ENCODE data around the gene KIF26B. TPM values are rescaled to one million over a fixed set of nuclear protein-coding genes. Genes with fewer than 3 reads are reported as not detected.

The KIF26B gene
- total RNA-seq, 2 experiments from 2014 or later = not detected

DNA sequence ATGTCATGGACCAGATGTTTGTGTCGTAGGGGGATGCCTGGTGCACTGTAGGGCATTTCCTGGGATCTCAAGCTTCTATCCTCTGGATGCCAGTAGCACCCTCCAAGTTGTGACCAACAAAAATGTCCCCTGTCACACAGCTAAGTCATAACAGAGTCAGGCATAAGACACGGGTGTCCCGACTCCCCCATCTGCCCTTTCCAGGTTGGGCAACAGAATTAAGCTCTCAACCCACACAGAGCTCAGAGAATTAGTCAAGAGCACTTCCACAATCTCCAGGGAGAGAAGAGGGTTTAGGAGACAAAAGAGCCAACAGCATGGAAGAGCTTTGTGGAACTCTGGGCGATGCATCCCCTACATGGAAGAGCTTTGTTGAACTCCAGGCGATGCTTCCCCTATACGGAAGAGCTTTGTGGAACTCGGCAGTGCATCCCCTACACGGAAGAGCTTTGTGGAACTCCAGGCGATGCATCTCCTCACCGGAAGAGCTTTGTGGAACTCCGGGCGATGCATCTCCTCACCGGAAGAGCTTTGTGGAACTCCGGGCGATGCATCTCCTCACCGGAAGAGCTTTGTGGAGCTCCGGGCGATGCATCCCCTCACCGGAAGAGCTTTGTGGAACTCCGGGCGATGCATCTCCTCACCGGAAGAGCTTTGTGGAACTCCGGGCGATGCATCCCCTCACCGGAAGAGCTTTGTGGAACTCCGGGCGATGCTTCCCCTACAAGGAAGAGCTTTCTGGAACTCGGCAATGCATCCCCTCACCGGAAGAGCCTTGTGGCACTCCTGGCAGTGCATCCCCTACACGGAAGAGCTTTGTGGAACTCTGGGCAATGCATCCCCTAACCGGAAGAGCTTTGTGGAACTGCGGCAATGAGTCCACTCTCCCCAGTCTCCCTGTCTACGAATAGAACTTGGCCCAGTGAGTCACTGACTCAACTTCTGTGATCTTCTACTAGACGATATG, 422.7 kb downstream of the KIF26B start:
- no peak for DNase-seq
- no peak overlapping the region for H3K4me3 Mint-ChIP-seq
- H3K36me3 Mint-ChIP-seq (ENCODE audit: low read depth) = no peaks in the 10 kb centered on the region
- H3K9me3 Mint-ChIP-seq = no peaks in the 10 kb centered on the region
- ChIA-PET POLR2A (no interaction called here), CTCF (interaction anchor here (1.0 to 2.1 kb wide), 2 partner anchors 9 to 10 kb away, joined by 5 to 6 read pairs; no protein-coding TSS in a partner anchor)
- no peak overlapping the region for H3K27ac Mint-ChIP-seq
- H3K4me1 Mint-ChIP-seq = no peaks in the 10 kb centered on the region
- H3K27me3 Mint-ChIP-seq = no peaks in the 10 kb centered on the region

DNA sequence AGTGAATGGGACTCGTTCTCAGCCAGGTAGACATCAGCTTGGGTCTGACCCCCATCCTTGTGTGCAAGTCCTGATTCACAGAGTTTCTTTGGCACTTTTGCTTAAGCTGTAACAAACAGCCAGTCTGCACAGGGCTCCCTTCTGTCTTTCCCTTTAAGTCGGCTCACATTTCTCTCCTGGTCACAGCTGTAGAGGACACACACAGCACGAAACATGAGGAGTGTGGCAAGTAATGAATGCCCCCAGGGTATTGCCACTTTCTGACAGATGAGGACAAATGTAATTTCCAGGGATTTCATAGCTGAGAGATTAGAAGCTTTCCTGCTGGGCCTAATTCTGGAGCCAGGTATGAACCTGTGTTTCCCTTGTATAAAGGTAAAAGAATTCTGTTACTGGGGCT, 423.5 kb downstream of the KIF26B start:
- H3K36me3 Mint-ChIP-seq (ENCODE audit: low read depth) = no peaks in the 10 kb centered on the region
- no peak overlapping the region for H3K4me3 Mint-ChIP-seq
- H3K27ac Mint-ChIP-seq = no peak overlapping the region
- CTCF ChIA-PET = interaction anchor here (2.1 kb wide), 1 partner anchor 9 kb away, joined by 5 read pairs; no protein-coding TSS in a partner anchor
- no peaks in the 10 kb centered on the region for H3K9me3 Mint-ChIP-seq
- H3K27me3 Mint-ChIP-seq = no peaks in the 10 kb centered on the region
- POLR2A ChIA-PET = no interaction called here
- no peak for DNase-seq
- no peaks in the 10 kb centered on the region for H3K4me1 Mint-ChIP-seq

GRCh38 chr1:245578771-245579170, 424.0 kb downstream of the KIF26B start:
- no peak for DNase-seq
- POLR2A ChIA-PET = no interaction called here
- Mint-ChIP-seq H3K27me3 (no peaks in the 10 kb centered on the region), H3K4me3 (no peak overlapping the region), H3K36me3 (ENCODE audit: low read depth) (no peaks in the 10 kb centered on the region), H3K9me3 (no peaks in the 10 kb centered on the region), H3K4me1 (no peaks in the 10 kb centered on the region), H3K27ac (no peak overlapping the region)
- CTCF ChIA-PET = interaction anchor here (2.1 kb wide), 1 partner anchor 9 kb away, joined by 5 read pairs; no protein-coding TSS in a partner anchor

GRCh38 chr1:245579881-245580280, 425.1 kb downstream of the KIF26B start:
- Mint-ChIP-seq H3K4me1 (no peaks in the 10 kb centered on the region), H3K36me3 (ENCODE audit: low read depth) (no peaks in the 10 kb centered on the region), H3K27me3 (no peaks in the 10 kb centered on the region), H3K4me3 (no peak overlapping the region), H3K27ac (no peak overlapping the region), H3K9me3 (no peaks in the 10 kb centered on the region)
- CTCF ChIA-PET = no interaction called here
- POLR2A ChIA-PET = no interaction called here
- DNase-seq = no peak

GRCh38 chr1:245580651-245581050, 425.9 kb downstream of the KIF26B start:
- H3K9me3 Mint-ChIP-seq = no peaks in the 10 kb centered on the region
- H3K27me3 Mint-ChIP-seq = no peaks in the 10 kb centered on the region
- H3K4me1 Mint-ChIP-seq = no peaks in the 10 kb centered on the region
- ChIA-PET CTCF (no interaction called here), POLR2A (no interaction called here)
- H3K36me3 Mint-ChIP-seq (ENCODE audit: low read depth) = no peaks in the 10 kb centered on the region
- no peak for DNase-seq
- H3K4me3 Mint-ChIP-seq = no peak overlapping the region
- no peak overlapping the region for H3K27ac Mint-ChIP-seq

DNA sequence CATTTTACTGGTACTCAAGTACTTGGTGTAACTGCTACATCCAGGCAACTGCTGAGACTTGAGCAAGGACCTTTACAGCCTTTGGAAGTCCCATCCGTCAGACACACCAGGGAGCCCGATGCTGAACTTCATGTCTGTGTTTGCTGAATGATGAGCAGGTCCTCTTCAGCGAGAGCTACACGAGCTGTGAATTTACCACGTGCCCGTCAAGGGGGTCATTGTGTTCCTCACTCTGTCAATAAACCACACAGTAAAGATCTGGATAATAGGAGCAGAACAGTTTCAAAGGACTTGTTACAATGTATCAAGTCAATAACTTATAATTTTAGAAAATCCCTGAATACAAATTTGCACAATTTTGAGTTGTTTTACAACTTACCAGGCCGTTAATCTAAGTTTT, 427.2 kb downstream of the KIF26B start:
- no peaks in the 10 kb centered on the region for H3K9me3 Mint-ChIP-seq
- no peaks in the 10 kb centered on the region for H3K4me1 Mint-ChIP-seq
- H3K4me3 Mint-ChIP-seq = no peak overlapping the region
- no peaks in the 10 kb centered on the region for H3K27me3 Mint-ChIP-seq
- no peak overlapping the region for H3K27ac Mint-ChIP-seq
- DNase-seq = no peak
- no peaks in the 10 kb centered on the region for H3K36me3 Mint-ChIP-seq (ENCODE audit: low read depth)
- POLR2A ChIA-PET = no interaction called here
- CTCF ChIA-PET = no interaction called here

DNA sequence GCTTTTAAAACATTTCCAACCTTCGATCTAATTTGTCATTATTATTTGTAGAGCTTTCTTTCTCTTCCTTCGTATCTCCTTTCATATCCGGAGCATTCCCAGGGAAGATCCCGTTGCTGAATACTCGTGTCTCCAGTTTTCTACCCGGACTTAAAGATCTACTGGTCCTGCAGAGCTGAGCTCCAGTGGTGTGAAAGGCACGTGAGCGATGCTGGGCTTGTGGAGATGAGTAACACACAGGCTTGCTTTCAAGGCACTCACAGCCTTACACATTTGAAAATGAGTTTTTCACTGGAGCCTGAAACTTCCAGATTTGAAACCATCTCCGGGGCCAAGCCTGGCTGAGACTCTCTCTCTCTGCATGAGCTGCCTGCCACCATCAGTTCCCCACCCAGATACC, 428.3 kb downstream of the KIF26B start:
- ChIA-PET POLR2A (no interaction called here), CTCF (no interaction called here)
- DNase-seq = no peak
- H3K4me3 Mint-ChIP-seq = no peak overlapping the region
- no peaks in the 10 kb centered on the region for H3K9me3 Mint-ChIP-seq
- H3K36me3 Mint-ChIP-seq (ENCODE audit: low read depth) = no peaks in the 10 kb centered on the region
- H3K4me1 Mint-ChIP-seq = no peaks in the 10 kb centered on the region
- H3K27ac Mint-ChIP-seq = no peak overlapping the region
- no peaks in the 10 kb centered on the region for H3K27me3 Mint-ChIP-seq

DNA sequence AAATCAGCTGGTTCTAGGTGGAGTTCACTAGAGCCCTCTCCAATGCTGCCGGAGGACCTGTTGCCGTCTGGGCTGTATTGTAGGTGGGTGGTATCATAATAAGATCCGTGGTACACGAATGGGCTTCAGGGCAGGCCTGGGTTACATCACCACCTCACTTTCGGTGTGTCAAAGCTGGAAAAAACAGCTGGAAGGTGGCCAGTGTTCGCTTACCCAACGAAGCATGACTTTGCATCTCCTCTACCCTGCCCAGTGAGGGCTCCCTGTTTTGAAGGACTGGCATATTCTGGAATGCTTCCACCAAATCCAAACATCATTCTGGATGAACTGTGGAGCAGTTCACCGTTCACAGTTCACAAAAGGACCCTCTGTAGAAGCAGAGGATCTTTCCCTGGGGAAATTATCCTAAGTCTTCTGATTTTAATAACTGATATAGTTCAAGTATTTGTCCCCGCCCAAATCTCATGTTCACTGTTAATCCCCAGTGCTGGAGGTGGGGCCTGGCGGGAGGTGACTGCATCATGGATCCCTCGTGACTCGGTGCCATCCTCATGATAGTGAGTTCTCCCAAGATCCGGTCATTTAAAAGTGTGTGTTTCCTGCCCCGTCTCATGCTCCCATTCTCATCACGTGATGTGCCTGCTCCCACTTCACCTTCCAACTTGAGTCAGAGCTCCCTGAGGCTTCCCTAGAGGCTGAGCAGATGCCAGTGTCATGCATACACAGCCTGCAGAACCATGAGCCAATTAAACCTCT, 429.0 kb downstream of the KIF26B start:
- DNase-seq = no peak
- Mint-ChIP-seq H3K4me3 (no peak overlapping the region), H3K4me1 (no peaks in the 10 kb centered on the region), H3K36me3 (ENCODE audit: low read depth) (no peaks in the 10 kb centered on the region), H3K27ac (no peak overlapping the region), H3K27me3 (no peaks in the 10 kb centered on the region), H3K9me3 (no peaks in the 10 kb centered on the region)
- POLR2A ChIA-PET = no interaction called here
- CTCF ChIA-PET = no interaction called here

DNA sequence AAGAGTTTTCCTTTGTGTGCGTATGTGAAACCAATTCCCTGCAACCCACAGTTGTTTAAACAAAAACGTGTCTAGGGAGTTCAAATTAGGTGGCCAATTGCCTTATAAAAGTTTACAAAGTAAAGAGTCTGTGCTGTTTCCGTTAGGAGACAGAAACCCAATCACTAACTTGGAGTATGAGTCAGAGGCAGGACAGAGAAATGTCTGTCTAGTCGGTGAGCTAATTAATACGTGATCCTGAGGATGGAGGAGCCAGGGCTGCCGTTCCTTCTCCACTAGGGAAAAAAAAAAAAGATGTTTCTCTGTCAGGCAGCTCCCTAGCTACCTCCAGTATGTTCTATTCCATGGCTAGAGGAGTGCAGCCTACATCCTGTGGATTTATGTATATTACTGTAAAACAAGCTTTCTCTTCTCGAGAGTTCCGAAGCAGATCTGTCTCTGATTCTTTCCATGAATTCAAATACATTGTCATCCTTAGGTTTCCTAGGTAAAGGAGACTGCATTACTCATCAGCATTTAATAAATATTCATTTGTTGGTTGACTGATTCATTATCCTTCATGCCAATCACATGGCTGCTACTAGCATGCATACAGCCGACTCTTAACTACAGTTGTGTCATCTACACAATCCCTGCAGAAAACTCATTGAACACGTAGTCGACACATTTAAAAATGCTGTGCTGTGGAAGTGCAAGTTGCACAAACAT, 430.6 kb downstream of the KIF26B start:
- Mint-ChIP-seq H3K36me3 (ENCODE audit: low read depth) (no peaks in the 10 kb centered on the region), H3K4me3 (no peak overlapping the region), H3K27me3 (no peaks in the 10 kb centered on the region), H3K27ac (no peak overlapping the region), H3K4me1 (no peaks in the 10 kb centered on the region), H3K9me3 (no peaks in the 10 kb centered on the region)
- no peak for DNase-seq
- POLR2A ChIA-PET = no interaction called here
- CTCF ChIA-PET = no interaction called here

GRCh38 chr1:245587435-245588115, 432.8 kb downstream of the KIF26B start:
- POLR2A ChIA-PET = no interaction called here
- no peaks in the 10 kb centered on the region for H3K4me1 Mint-ChIP-seq
- no peaks in the 10 kb centered on the region for H3K9me3 Mint-ChIP-seq
- CTCF ChIA-PET = interaction anchor here (1.0 kb wide), 1 partner anchor 10 kb away, joined by 5 read pairs; no protein-coding TSS in a partner anchor
- H3K27ac Mint-ChIP-seq = no peak overlapping the region
- H3K36me3 Mint-ChIP-seq (ENCODE audit: low read depth) = no peaks in the 10 kb centered on the region
- H3K27me3 Mint-ChIP-seq = no peaks in the 10 kb centered on the region
- no peak for DNase-seq
- no peak overlapping the region for H3K4me3 Mint-ChIP-seq

GRCh38 chr1:245588116-245588639, 433.4 kb downstream of the KIF26B start:
- Mint-ChIP-seq H3K4me1 (no peaks in the 10 kb centered on the region), H3K36me3 (ENCODE audit: low read depth) (no peaks in the 10 kb centered on the region), H3K4me3 (no peak overlapping the region), H3K9me3 (no peaks in the 10 kb centered on the region), H3K27ac (no peak overlapping the region), H3K27me3 (no peaks in the 10 kb centered on the region)
- POLR2A ChIA-PET = no interaction called here
- CTCF ChIA-PET = interaction anchor here (1.0 kb wide), 1 partner anchor 10 kb away, joined by 5 read pairs; no protein-coding TSS in a partner anchor
- no peak for DNase-seq

- Mint-ChIP-seq H3K27ac (no peak overlapping the region), H3K36me3 (ENCODE audit: low read depth) (no peaks in the 10 kb centered on the region), H3K4me1 (no peaks in the 10 kb centered on the region), H3K27me3 (no peaks in the 10 kb centered on the region), H3K4me3 (no peak overlapping the region), H3K9me3 (no peaks in the 10 kb centered on the region)
- no peak for DNase-seq
- CTCF ChIA-PET = no interaction called here
- POLR2A ChIA-PET = no interaction called here
Observed at GRCh38 chr1:245589316-245589715, 434.5 kb downstream of the KIF26B start.

All from activated CD4-positive, alpha-beta T cell treated with anti-CD3 and anti-CD28 coated beads, Interleukin-2, amount 10 ng/mL, durations not matched to agents 7 days and 5 days (primary cell).